SIG-M5 treated with dmso at 0.1 percent for 504 hours (cell line): ENCODE results near the gene NRBP1.

Source experiments
- DNase-seq: peaks from one replicate; lab custom pipeline; 2025; ENCODE audit not compliant: unreplicated experiment; lab: John Stamatoyannopoulos, UW

The NRBP1 gene

DNA sequence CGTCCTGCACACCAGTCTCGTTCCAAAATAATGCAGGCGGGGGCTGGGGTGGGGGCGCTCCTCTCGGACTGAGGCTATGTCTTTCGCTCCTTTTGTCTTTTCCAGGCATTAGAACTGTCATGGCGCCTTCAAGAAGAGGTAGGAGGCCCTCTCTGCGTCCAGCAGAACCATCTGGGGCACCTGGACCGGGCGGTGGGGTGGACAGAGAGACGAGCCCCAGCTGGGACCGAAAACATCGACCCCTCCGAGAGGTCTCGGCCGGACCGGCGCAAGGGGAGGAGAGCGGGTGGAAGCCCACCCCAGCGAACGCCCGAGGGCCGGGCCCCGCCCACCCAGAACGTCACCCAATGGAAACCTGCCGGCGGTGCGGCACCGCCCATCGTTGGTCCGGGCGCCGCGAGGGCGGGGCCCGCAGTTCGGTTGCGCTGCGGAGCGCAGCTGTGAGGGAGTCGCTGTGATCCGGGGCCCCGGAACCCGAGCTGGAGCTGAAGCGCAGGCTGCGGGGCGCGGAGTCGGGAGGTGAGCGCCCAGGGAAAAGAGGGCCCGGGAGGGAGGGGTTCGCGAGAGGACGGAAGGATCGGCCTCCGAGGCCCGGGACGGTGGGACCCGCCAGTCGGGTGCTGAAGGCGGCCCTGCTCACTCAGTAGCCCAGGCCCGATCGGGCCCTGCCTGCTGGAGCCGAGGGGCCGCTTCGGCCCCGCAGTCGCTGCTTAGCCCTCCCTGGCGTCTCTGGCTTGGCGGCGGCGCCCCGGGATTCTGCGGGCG lies at the start of gene NRBP1:
Gene NRBP1, plus strand, starts transcription at position 419 of the 765 bp plus-strand sequence. CDS start 4,643 bp downstream, outside the sequence.
- peak; percentile 92 for DNase-seq

- no peak for DNase-seq
Observed at GRCh38 chr2:27378809-27379290, 49.6 kb upstream of the NRBP1 start.

DNA sequence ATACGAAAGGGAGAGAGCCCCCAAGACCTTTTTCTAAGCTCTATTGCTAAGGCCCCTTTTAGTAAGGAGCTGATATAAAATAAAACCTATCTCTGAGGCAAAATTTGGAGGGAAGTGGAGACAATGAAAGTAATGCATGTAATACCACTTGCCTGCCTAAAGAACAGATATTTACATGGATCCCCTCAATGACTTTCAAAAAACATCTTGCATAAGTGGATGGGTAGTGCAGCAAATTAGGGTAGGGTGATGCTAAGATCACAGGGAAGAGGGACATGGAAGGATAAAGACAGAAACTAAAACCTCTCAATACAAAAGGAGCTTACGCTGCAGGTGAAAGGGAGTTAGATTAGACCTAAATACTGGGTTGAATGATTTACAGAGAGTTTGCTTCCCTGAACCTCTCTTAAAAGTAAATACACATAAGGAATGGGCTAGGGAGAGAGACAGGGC lies 49.0 kb upstream of the NRBP1 start:
- peak; percentile 30 for DNase-seq

GRCh38 chr2:27379836-27380625 lies 48.4 kb upstream of the NRBP1 start:
- peak; percentile 65 for DNase-seq

- peak; percentile 93 for DNase-seq
Observed at GRCh38 chr2:27380626-27381545, 47.5 kb upstream of the NRBP1 start, which contains the start of gene ZNF513. ZNF513 (minus strand) TSS chr2:27380734; CDS start chr2:27380526, 208 bp downstream.

DNA sequence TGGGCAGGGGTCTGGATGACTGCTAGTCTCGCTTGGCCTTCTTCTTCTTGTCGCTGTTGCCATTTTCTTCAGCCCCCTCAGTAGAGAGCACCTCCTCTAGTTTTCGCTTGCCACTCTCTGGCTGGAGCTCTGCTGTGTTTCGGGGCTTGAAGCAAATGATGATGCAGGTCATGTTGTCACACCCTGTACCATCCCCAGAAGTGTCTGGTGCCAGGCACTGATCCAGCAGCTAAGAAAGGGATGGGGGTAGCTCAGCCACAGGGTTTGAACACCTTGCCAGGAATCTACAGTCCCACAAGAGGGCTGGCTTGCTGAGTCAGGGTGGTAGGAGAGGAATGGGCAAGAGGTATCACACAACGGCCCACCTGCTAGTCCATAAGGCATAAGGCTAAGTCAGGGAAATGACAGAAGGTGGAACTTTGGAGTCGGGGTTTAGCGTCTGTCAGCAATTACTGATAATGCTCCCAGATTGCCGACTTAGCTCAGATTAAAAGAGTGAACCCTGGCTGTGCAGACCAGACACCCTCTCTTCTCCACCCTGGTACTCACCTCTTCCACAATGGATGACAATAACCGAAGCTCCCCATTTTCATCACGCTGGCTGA lies 46.8 kb upstream of the NRBP1 start:
- no peak for DNase-seq

GRCh38 chr2:27390822-27391679 lies 37.4 kb upstream of the NRBP1 start:
- DNase-seq = no peak

GRCh38 chr2:27393225-27393624 lies 35.2 kb upstream of the NRBP1 start:
- DNase-seq = no peak

- no peak for DNase-seq
Observed at GRCh38 chr2:27398962-27399361, 29.5 kb upstream of the NRBP1 start.

DNA sequence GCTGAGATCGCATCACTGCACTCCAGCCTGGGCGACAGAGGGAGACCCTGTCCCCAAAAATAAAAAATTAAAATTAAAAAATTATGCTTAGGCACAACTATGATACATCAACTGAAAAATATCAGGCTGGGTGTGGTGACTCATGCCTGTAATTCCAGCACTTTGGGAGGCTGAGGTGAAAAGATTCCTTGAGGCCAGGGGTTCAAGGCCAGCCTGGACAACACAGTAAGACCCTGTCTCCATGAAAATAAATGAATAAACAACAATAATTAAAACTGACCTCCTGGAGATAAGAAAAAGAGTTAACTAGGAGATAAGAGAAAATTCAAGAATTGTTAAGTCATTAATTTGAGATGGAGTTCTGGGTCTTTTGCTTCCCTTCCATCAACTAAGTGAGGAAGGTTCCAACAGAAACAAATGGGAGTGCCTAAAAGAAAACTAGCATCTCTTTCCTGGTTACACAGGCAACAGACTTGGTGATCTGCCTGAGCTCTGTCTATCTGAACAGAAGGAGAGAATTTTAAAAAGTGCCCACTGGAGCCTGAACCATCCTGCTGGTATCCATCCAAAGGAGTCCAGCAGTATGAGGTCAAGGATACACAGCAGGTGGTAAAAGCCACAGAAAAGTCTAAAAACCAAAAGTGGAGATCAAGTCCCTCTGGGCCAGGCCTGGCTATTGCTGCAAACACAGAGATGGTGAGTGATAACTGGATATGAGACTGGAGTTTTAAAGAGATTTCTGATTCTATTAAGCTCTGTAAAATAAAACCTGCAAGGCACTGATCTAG lies 27.9 kb upstream of the NRBP1 start:
- DNase-seq = no peak

DNA sequence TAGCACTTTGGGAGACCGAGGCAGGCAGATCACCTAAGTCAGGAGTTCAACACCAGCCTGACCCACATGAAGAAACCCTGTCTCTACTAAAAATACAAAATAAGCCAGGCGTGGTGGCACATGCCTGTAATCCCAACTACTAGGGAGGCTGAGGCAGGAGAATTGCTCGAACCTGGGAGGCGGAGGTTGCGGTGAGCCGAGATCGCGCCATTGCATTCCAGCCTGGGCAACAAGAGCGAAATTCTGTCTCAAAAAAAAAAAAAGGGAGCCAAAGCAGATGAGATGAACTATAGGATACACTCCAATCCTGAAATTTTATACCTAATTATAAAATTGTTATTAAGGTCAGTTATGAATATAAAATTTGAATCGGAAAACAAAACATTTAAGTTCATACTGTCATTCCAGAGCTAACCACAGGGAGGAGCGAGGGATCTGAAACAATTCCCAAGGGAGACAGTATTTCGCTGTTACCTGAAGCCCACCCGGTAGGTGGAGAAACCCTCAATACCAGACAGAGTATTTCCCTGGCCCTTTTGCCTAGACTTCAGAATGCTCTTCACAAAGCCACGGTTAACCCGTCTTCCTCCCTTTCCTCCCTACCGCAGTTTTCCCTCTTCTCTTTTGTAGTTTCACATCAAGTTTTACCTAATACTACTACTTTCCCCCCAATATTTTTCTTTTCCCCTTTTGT lies 20.5 kb upstream of the NRBP1 start:
- DNase-seq = peak; percentile 45

- DNase-seq = peak; percentile 46
Observed at GRCh38 chr2:27408601-27409320, 19.7 kb upstream of the NRBP1 start.

- DNase-seq = peak; percentile 95
Observed at GRCh38 chr2:27409321-27410073, 18.9 kb upstream of the NRBP1 start, which contains the start of gene PPM1G. PPM1G (minus strand) TSS chr2:27409591; CDS start chr2:27409422, 169 bp downstream.

DNA sequence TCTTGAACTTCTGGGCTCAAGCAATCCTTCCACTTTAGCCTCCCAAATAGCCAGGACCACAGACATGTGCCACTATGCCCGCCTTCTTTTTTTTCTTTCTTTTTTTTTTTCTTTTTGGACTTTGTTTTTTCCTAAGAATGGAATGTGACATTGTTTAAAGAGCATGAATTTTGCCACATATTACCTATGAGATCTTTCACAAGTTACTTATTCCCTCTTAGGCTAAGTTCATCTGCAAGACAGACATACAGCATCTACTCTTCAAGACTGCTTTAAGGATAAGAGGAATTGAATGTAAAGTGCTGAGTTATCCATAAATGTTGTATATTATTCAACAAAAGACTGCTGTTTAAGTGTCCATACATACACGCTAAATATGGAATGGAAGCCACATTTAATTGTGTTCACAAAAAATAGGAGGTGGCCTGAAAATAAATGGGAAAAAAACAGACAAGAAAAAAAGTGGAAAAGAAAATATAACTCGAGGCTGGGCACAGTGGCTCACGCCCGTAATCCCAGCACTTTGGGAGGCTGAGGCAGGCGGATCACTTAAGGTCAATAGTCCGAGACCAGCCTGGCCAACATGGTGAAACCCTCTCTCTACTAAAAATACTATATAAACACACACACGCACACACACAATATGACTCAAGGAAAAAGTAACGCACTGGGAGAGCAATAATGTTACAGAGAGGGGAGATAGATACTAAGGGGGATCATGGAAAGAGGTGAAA lies 15.8 kb upstream of the NRBP1 start:
- DNase-seq = no peak

- no peak for DNase-seq
Observed at GRCh38 chr2:27416151-27416550, 12.3 kb upstream of the NRBP1 start.

- DNase-seq = no peak
Observed at GRCh38 chr2:27420996-27421395, 7.4 kb upstream of the NRBP1 start.
